Omental fat pad (tissue), 4 donors: ENCODE data around the gene CHAMP1. TPM values are rescaled to one million over a fixed set of nuclear protein-coding genes. Genes with fewer than 3 reads are reported as not detected.

ENCODE experiments used
- ATAC-seq: fragments of 150-250 bp; one replicate; pipeline ENCODE4 v1.9.1; 2016; ENCODE audit warnings: mild to moderate bottlenecking, moderate library complexity; ENCODE audit not compliant: low FRiP score
- DNase-seq: peaks from one replicate; pipeline ENCODE4 v3.0.0-alpha.2; 2019; ENCODE audit warnings: low spot score
- total RNA-seq, 4 donors: library from RNA; depleted of rRNA; stranded (reverse); fragments of >200 nt; gene quantifications; one replicate each; pipeline ENCODE4 v1.1.0, GENCODE V29; 2016
- TF ChIP-seq, protein P1 (sequence below), 3 donors: fragments of 450-650 bp; IDR thresholded peaks; one replicate each; pipeline ENCODE4 v1.5.1; 2016 to 2017; ENCODE audit warnings: antibody characterized with exemption in 3 of 3, mild to moderate bottlenecking in 3 of 3, moderate library complexity in 2 of 3

Gene CHAMP1
- total RNA-seq, 4 donors from 2014 or later: 10.7 to 21.4 (median 17.3) TPM

- DNase-seq (no peak), ATAC-seq (no peak)
- TF ChIP-seq, protein P1, sequence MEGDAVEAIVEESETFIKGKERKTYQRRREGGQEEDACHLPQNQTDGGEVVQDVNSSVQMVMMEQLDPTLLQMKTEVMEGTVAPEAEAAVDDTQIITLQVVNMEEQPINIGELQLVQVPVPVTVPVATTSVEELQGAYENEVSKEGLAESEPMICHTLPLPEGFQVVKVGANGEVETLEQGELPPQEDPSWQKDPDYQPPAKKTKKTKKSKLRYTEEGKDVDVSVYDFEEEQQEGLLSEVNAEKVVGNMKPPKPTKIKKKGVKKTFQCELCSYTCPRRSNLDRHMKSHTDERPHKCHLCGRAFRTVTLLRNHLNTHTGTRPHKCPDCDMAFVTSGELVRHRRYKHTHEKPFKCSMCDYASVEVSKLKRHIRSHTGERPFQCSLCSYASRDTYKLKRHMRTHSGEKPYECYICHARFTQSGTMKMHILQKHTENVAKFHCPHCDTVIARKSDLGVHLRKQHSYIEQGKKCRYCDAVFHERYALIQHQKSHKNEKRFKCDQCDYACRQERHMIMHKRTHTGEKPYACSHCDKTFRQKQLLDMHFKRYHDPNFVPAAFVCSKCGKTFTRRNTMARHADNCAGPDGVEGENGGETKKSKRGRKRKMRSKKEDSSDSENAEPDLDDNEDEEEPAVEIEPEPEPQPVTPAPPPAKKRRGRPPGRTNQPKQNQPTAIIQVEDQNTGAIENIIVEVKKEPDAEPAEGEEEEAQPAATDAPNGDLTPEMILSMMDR (IDR thresholded peaks at IDR 0.05): no peak
These were observed 2.9 kb upstream of the CHAMP1 start for GRCh38 chr13:114311387-114311786.

DNA sequence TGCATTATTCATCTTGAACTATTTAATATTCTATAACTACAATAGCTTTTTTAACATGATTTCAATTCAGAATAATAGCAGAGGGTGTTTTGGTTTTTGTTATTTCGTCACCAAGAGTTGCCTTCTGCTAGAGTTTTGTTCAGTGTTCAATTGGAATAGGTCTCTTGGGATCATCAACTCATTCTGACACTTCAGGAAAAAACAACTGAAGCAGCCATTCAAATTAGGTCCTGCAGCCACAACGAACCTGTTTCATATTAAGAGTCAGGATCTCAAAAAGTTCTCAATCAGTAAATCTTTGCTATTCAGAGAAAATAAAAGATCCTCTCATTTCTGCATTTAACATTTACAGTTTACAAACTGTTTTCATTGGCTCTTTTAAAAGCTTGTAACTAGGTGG, 2.4 kb upstream of the CHAMP1 start:
- DNase-seq: no peak
- no peak for ATAC-seq
- TF ChIP-seq, protein P1 (IDR thresholded peaks at IDR 0.05): no peak

- DNase-seq: no peak
- TF ChIP-seq, protein P1 (IDR thresholded peaks at IDR 0.05): no peak
- ATAC-seq: no peak
These were observed 1.0 kb upstream of the CHAMP1 start for GRCh38 chr13:114313061-114313860.

DNA sequence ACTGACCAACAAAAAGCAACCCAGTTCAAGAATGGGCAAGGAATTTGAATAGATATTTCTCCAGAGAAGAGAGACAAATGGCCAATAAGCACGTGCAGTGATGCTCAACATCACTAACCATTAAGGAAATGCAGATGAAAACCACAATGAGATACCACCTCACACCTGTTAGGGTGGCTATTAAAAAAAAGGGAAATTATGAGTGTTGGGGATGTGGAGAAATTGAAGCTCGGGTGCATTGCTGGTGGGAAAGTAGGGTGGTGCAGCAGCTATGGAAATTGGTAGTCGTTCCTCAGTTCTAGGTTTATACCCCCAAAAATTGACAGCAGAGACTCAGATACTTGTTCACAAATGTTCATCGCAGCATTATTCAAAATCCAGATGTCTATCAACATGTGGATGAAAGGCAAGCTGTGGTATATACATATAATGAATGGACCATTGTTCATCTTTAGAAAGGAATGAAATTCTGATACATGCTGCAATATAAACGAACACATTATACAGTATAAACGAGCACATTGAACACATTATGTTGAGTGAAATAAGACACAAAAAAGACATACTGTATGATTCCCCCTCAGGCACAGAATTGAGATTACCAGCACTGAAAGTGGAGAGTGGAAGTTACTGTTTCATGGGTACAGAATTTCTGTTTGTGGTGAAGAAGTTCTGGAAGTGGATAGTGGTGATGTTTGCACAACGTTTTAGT, 927 bp downstream of the CHAMP1 start:
- DNase-seq (no peak), ATAC-seq (no peak)
- TF ChIP-seq, protein P1 (IDR thresholded peaks at IDR 0.05): no peak

- ATAC-seq: no peak
- TF ChIP-seq, protein P1 (IDR thresholded peaks at IDR 0.05): no peak
- DNase-seq: no peak
These were observed 4.3 kb downstream of the CHAMP1 start for GRCh38 chr13:114318624-114319023.

DNA sequence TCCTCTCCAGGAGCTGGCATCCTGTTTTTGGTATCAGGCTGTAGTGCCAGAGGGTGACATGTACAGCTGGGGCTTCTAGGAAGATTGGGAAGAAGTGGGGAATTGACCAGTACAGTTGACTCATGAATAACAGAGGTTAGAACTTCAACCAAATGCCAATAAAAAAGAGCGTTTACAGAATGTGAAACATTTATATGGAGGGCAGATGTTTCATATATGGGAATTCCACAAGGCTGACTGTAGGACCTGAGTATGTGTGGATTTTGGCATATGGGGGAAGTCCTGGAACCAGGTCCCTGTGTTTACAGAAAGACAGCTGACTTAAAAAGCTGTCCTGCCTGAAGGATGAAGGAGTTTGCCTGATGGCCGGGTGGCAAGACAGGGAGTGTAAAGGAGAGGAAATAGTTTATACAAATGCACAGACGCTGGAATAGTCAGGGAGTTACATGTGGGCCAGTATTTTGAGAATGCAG, 5.2 kb downstream of the CHAMP1 start:
- TF ChIP-seq, protein P1 (IDR thresholded peaks at IDR 0.05): no peak
- ATAC-seq (no peak), DNase-seq (no peak)
